ENCODE data around the gene CIDEB. TPM values are rescaled to one million over a fixed set of nuclear protein-coding genes. Genes with fewer than 3 reads are reported as not detected.

The CIDEB gene
- total RNA-seq, 1 donor from 2014 or later: not detected

GRCh38 chr14:24322672-24323071 lies 14.9 kb upstream of the CIDEB start:
- no peak for DNase-seq (ENCODE audit: low spot score)
- Mint-ChIP-seq H3K4me1 (ENCODE audit: low read depth) (peaks cover 10% of the 10 kb centered on the region), H3K27me3 (ENCODE audit: low read depth) (peaks cover 7% of the 10 kb centered on the region), H3K27ac (ENCODE audit: unreplicated experiment) (no peak overlapping the region), H3K36me3 (ENCODE audit: low read depth) (no peaks in the 10 kb centered on the region), H3K9me3 (ENCODE audit: low read depth) (no peaks in the 10 kb centered on the region), H3K4me3 (ENCODE audit: unreplicated experiment) (no peak overlapping the region)
- no peak for TF ChIP-seq CTCF (IDR thresholded peaks at IDR 0.05)

GRCh38 chr14:24321212-24321975 lies 13.6 kb upstream of the CIDEB start:
- TF ChIP-seq CTCF (IDR thresholded peaks at IDR 0.05): no peak
- Mint-ChIP-seq H3K4me3 (ENCODE audit: unreplicated experiment) (no peak overlapping the region), H3K27me3 (ENCODE audit: low read depth) (peaks cover 7% of the 10 kb centered on the region), H3K9me3 (ENCODE audit: low read depth) (no peaks in the 10 kb centered on the region), H3K4me1 (ENCODE audit: low read depth) (peaks cover 16% of the 10 kb centered on the region), H3K36me3 (ENCODE audit: low read depth) (no peaks in the 10 kb centered on the region), H3K27ac (ENCODE audit: unreplicated experiment) (peak overlapping the region; percentile 83)
- DNase-seq (ENCODE audit: low spot score): no peak

GRCh38 chr14:24317141-24317928 lies 9.6 kb upstream of the CIDEB start:
- H3K9me3 Mint-ChIP-seq (ENCODE audit: low read depth): no peaks in the 10 kb centered on the region
- H3K4me3 Mint-ChIP-seq (ENCODE audit: unreplicated experiment): no peak overlapping the region
- H3K36me3 Mint-ChIP-seq (ENCODE audit: low read depth): peaks cover 2% of the 10 kb centered on the region
- H3K27me3 Mint-ChIP-seq (ENCODE audit: low read depth): peaks cover 7% of the 10 kb centered on the region
- no peak for TF ChIP-seq CTCF (IDR thresholded peaks at IDR 0.05)
- no peak for DNase-seq (ENCODE audit: low spot score)
- H3K27ac Mint-ChIP-seq (ENCODE audit: unreplicated experiment): no peak overlapping the region
- H3K4me1 Mint-ChIP-seq (ENCODE audit: low read depth): peaks cover 15% of the 10 kb centered on the region

- Mint-ChIP-seq H3K4me3 (ENCODE audit: unreplicated experiment) (no peak overlapping the region), H3K27ac (ENCODE audit: unreplicated experiment) (no peak overlapping the region), H3K9me3 (ENCODE audit: low read depth) (no peaks in the 10 kb centered on the region), H3K4me1 (ENCODE audit: low read depth) (peaks cover 7% of the 10 kb centered on the region), H3K36me3 (ENCODE audit: low read depth) (peaks cover 2% of the 10 kb centered on the region), H3K27me3 (ENCODE audit: low read depth) (peaks cover 7% of the 10 kb centered on the region)
- DNase-seq (ENCODE audit: low spot score): no peak
- no peak for TF ChIP-seq CTCF (IDR thresholded peaks at IDR 0.05)
These were observed 8.8 kb upstream of the CIDEB start for GRCh38 chr14:24316597-24316950.

GRCh38 chr14:24315807-24316596 lies 8.2 kb upstream of the CIDEB start:
- H3K4me3 Mint-ChIP-seq (ENCODE audit: unreplicated experiment): no peak overlapping the region
- H3K27me3 Mint-ChIP-seq (ENCODE audit: low read depth): peaks cover 7% of the 10 kb centered on the region
- H3K9me3 Mint-ChIP-seq (ENCODE audit: low read depth): no peaks in the 10 kb centered on the region
- H3K27ac Mint-ChIP-seq (ENCODE audit: unreplicated experiment): no peak overlapping the region
- no peak for DNase-seq (ENCODE audit: low spot score)
- H3K36me3 Mint-ChIP-seq (ENCODE audit: low read depth): peaks cover 2% of the 10 kb centered on the region
- peaks cover 6% of the 10 kb centered on the region for H3K4me1 Mint-ChIP-seq (ENCODE audit: low read depth)
- TF ChIP-seq CTCF (IDR thresholded peaks at IDR 0.05): no peak
